Esophagus muscularis mucosa (tissue), 4 donors: ENCODE results near the gene CNGB1. TPM values are rescaled to one million over a fixed set of nuclear protein-coding genes. Genes with fewer than 3 reads are reported as not detected.
"Not testable (repeated sequence)": the region's sequence is repeated elsewhere in the genome, so short reads cannot be mapped to it uniquely, and the experiment has no call there.

Experiments used
- DNase-seq: peaks from one replicate; pipeline ENCODE4 v3.0.0-alpha.2; 2017; ENCODE audit errors: extremely low spot score
- H3K27ac ChIP-seq, 4 donors: fragments of 200-600 bp; sonication (generic); replicated peaks in 1 of 4; 1 replicate in 3 of 4; 2 replicates in 1 of 4; pipeline ENCODE4 v1.5.1; 2016 to 2019; ENCODE audit warnings: mild to moderate bottlenecking in 1 of 4
- H3K27me3 ChIP-seq, 4 donors: fragments of 200-600 bp; sonication (generic); one replicate each; pipeline versions ENCODE4 v1.5.1 to v1.6.0; 2016 to 2019
- H3K36me3 ChIP-seq, 4 donors: fragments of 200-600 bp; sonication (generic); one replicate each; pipeline ENCODE4 v1.5.1; 2016 to 2019
- H3K4me1 ChIP-seq, 4 donors: fragments of 200-600 bp; sonication (generic); one replicate each; pipeline ENCODE4 v1.5.1; 2016 to 2019
- H3K4me3 ChIP-seq, 4 donors: fragments of 200-600 bp; sonication (generic); 1 replicate in 2 of 4; 2 replicates in 2 of 4; pipeline ENCODE4 v1.5.1; 2016 to 2019; ENCODE audit warnings: mild to moderate bottlenecking in 4 of 4, moderate library complexity in 1 of 4
- H3K9me3 ChIP-seq, 4 donors: fragments of 200-600 bp; sonication (generic); 1 replicate in 3 of 4; 2 replicates in 1 of 4; pipeline ENCODE4 v1.5.1; 2016 to 2019
- CTCF ChIP-seq, 3 experiments: fragments of 200-600 bp in 2 of 3; fragments of 450-650 bp in 1 of 3; sonication (generic) in 2 of 3; IDR thresholded peaks; one replicate each; pipeline ENCODE4 v1.5.1; 2017 to 2019; ENCODE audit warnings: antibody characterized with exemption in 3 of 3, mild to moderate bottlenecking in 2 of 3, moderate library complexity in 1 of 3
- EP300 ChIP-seq: sonication (generic); formaldehyde crosslinking; IDR thresholded peaks from one replicate; pipeline ENCODE4 v1.6.1; 2017; ENCODE audit warnings: antibody characterized with exemption
- POLR2A ChIP-seq: fragments of 450-650 bp; IDR thresholded peaks from one replicate; pipeline ENCODE4 v1.6.1; 2017; ENCODE audit warnings: antibody characterized with exemption, moderate library complexity, mild to moderate bottlenecking, low read depth
- POLR2AphosphoS5 ChIP-seq, 2 donors: sonication (generic); formaldehyde crosslinking; IDR thresholded peaks; one replicate each; pipeline ENCODE4 v1.6.1; 2017; ENCODE audit warnings: antibody characterized with exemption in 2 of 2
- WGBS: methylation state at CpG from one replicate; pipeline ENCODE4 v1.1.5; 2018; 5-methylcytosine and 5-hydroxymethylcytosine counted together
- intact Hi-C: fragments of 100-400 bp; cut with DNase I; formaldehyde crosslinking; loops from one replicate; pipeline ENCODE4 v1.15.1; 2023
- total RNA-seq, 4 donors: library from RNA; depleted of rRNA; stranded (reverse); fragments of >200 nt; gene quantifications; one replicate each; pipeline versions ENCODE4 v1.1.0 to v1.2.1, GENCODE V29; 2016

The CNGB1 gene
- total RNA-seq, 4 donors from 2014 or later = under 0.01 to 0.97 (median 0.31) TPM

GRCh38 chr16:58009856-58010416, 39.0 kb upstream of the CNGB1 start:
- no peak for TF ChIP-seq POLR2AphosphoS5 (IDR thresholded peaks at IDR 0.05)
- TF ChIP-seq EP300 = no peak
- TF ChIP-seq POLR2A = no peak
- TF ChIP-seq CTCF (IDR thresholded peaks at IDR 0.05) = no peak
- no peak overlapping the region for H3K4me3 ChIP-seq
- WGBS = 91% methylated on average over 11 of the region's 11 CpGs
- H3K36me3 ChIP-seq = peaks cover 12 to 57% (median 48%) of the 10 kb centered on the region in 4 donors
- peaks cover 2 to 7% (median 3%) of the 10 kb centered on the region in 4 donors for H3K4me1 ChIP-seq
- DNase-seq = no peak
- intact Hi-C loops = no loop called here
- H3K27ac ChIP-seq = no peak overlapping the region
- H3K27me3 ChIP-seq = no peaks in the 10 kb centered on the region
- H3K9me3 ChIP-seq = no peaks in the 10 kb centered on the region

DNA sequence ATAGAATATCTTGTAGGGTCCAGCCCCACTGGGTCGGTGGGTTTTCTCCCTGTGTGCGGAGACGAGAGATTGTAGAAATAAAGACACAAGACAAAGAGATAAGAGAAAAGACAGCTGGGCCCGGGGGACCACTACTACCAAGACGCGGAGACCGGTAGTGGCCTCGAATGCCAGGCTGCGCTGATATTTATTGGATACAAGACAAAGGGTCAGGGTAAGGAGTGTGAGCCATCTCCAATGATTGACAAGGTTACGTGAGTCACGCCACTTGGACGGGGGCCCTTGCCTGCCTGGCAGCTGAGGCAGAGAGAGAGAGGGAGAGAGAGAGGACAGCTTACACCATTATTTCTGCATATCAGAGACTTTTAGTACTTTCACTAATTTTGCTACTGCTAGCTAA, 33.8 kb upstream of the CNGB1 start:
- intact Hi-C loops = loop anchor here (2.0 to 5.0 kb wide), 3 partner anchors 106 to 247 kb away; partner anchors contain the start of gene KIFC3

GRCh38 chr16:58002936-58003335, 32.0 kb upstream of the CNGB1 start:
- intact Hi-C loops = loop anchor here (5.0 kb wide), 2 partner anchors 201 to 246 kb away; partner anchors contain the start of gene KIFC3
- WGBS = 97% methylated on average over 5 of the region's 5 CpGs
- peaks cover 31 to 45% (median 39%) of the 10 kb centered on the region in 4 donors for H3K4me1 ChIP-seq
- TF ChIP-seq CTCF (IDR thresholded peaks at IDR 0.05) (no peak), POLR2AphosphoS5 (IDR thresholded peaks at IDR 0.05) (no peak), POLR2A (no peak), EP300 (no peak)
- no peaks in the 10 kb centered on the region for H3K27me3 ChIP-seq
- DNase-seq = no peak
- no peaks in the 10 kb centered on the region for H3K9me3 ChIP-seq
- H3K4me3 ChIP-seq = no peak overlapping the region
- H3K27ac ChIP-seq = no peak overlapping the region
- H3K36me3 ChIP-seq = peaks cover 7 to 39% (median 24%) of the 10 kb centered on the region in 4 donors

More for the DNA sequence above, 33.8 kb upstream of the CNGB1 start:
- Histone ChIP-seq H3K27ac (peak overlapping the region in 2 of 4 donors; percentile 22 to 25), H3K4me1 (peaks cover 13 to 27% (median 22%) of the 10 kb centered on the region in 4 donors), H3K36me3 (peaks cover 5 to 36% (median 21%) of the 10 kb centered on the region in 4 donors)
- H3K27me3 ChIP-seq, H3K9me3 ChIP-seq, H3K4me3 ChIP-seq, DNase-seq: not testable (repeated sequence)
- WGBS = 86% methylated on average over 12 of the region's 12 CpGs

DNA sequence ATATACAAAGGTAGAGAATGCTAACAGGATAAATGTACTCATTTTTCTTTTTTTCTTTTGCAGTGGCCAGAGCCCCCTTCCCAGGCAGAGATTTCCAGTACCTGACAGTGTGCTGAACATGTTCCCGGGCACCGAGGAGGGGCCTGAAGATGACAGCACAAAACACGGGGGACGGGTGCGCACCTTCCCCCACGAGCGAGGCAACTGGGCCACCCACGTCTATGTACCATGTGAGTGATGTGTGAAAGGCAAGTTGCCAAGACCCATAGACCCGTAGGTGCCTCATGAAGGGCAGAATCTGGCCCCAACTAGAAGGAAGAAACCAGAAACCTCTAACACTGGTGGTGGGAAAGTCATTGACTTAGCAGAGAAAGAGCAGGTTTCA, 31.5 kb upstream of the CNGB1 start:
- WGBS = 81% methylated on average over 3 of the region's 9 CpGs
- peak overlapping the region in 1 of 4 donors; percentile 96 for H3K27ac ChIP-seq

More for the DNA sequence above, 31.5 kb upstream of the CNGB1 start:
- Histone ChIP-seq H3K9me3 (no peaks in the 10 kb centered on the region), H3K36me3 (peaks cover 12 to 40% (median 29%) of the 10 kb centered on the region in 4 donors), H3K27me3 (no peaks in the 10 kb centered on the region), H3K4me3 (no peak overlapping the region), H3K4me1 (peaks cover 31 to 47% (median 40%) of the 10 kb centered on the region in 4 donors)
- no peak for DNase-seq
- TF ChIP-seq POLR2AphosphoS5 (IDR thresholded peaks at IDR 0.05) (no peak), CTCF (IDR thresholded peaks at IDR 0.05) (no peak), POLR2A (no peak), EP300 (no peak)
- intact Hi-C loops = loop anchor here (5.0 kb wide), 2 partner anchors 200 to 245 kb away; partner anchors contain the start of gene KIFC3
